IPS-15b (cell line): Measurements from ENCODE around the gene GLI3.

ENCODE experiments used
- H3K27me3 ChIP-seq: one replicate; pipeline ENCODE4 v1.6.1; 2013; ENCODE audit warnings: low read length; ENCODE audit not compliant: control insufficient read depth, insufficient read depth
- H3K36me3 ChIP-seq: one replicate; pipeline ENCODE4 v1.6.1; 2013; ENCODE audit warnings: low read length; ENCODE audit not compliant: control insufficient read depth, insufficient read depth
- H3K4me1 ChIP-seq: one replicate; pipeline ENCODE4 v1.6.1; 2013; ENCODE audit warnings: mild to moderate bottlenecking, low read length; ENCODE audit not compliant: control insufficient read depth, insufficient read depth
- H3K4me3 ChIP-seq: one replicate; pipeline ENCODE4 v1.5.1; 2013; ENCODE audit warnings: low read depth, low read length
- H3K9ac ChIP-seq: one replicate; pipeline ENCODE4 v1.6.1; 2013; ENCODE audit warnings: low read depth, mild to moderate bottlenecking, low read length
- H3K9me3 ChIP-seq: one replicate; pipeline ENCODE4 v1.6.1; 2013; ENCODE audit warnings: mild to moderate bottlenecking, low read length; ENCODE audit not compliant: control insufficient read depth, insufficient read depth

The GLI3 gene

DNA sequence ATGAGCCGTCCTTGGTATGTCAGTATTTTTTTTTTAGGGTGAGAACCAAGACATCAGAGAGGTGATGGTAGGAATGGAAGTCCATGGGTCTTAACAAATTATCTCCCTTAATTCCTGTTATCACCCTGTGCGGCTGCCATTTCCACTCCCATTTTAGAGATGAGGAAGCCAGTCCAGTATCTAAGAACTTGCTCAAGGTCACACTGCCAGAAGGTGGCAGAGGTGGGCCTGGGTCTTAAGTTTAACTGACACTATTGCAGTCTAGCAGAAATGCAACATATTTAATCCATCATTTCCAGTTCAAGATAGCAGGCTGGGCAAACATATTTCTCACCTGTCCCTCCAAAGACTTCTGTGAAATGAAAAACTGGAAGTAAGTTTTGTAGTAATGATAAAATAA lies 108.3 kb downstream of the GLI3 start:
- Histone ChIP-seq H3K4me3 (no peak overlapping the region), H3K36me3 (no peaks in the 10 kb centered on the region), H3K27me3 (no peaks in the 10 kb centered on the region), H3K9me3 (no peaks in the 10 kb centered on the region), H3K4me1 (no peaks in the 10 kb centered on the region), H3K9ac (no peak overlapping the region)

DNA sequence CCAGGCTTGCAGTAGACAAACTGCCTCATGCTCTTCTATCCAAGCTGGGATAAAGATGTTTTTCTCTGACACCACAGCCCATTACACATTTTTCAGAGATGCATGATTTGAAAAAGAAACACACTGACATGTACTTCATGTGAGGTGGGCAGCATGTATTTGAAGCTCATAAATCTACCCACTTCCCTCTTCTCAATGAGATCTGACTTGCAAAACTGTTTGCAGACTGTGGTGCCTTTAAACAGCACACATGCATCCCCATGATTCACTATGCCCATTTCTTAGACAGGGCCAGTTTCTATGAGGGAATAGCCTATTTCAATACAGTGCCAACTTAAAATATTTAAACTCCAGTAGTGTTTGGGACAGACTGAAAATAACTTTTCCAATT lies 109.8 kb downstream of the GLI3 start:
- H3K4me1 ChIP-seq, result no peaks in the 10 kb centered on the region
- no peaks in the 10 kb centered on the region for H3K27me3 ChIP-seq
- H3K9ac ChIP-seq, result no peak overlapping the region
- no peaks in the 10 kb centered on the region for H3K36me3 ChIP-seq
- H3K9me3 ChIP-seq, result no peaks in the 10 kb centered on the region
- no peak overlapping the region for H3K4me3 ChIP-seq

DNA sequence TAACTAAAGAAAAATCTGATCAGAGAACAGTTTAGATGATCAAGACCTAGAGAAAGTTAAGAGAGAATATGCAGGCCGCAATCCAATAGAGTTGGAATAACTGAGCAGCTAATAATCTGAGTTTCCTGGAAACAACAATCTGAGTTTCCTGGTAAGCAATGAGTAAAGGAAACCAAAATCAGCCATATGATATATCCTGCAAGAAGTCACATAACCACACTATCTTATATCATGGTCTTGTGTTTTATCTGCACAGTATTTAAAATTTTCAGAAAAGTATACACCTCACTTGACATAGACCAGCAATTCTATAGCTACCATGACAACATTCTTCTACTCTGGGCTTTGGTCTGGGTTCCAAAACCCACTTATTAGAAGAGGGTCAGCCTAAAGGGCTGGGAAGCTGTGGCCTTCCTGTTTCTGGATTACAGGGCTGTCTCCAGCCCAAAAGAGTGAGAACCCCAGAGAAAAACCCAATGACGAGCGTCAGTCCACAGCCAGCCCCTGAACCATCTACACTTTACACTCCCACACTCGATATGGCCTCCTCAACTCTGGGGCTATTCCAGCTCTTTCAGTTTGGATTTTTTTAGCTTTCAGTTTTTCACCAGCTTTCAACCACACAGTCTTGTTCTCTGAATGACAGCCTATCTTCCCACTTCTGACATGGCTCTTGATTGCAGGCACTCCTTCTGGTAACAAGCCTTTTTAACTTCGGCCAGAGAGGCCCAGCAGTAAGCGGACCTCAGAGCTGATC lies 110.4 kb downstream of the GLI3 start:
- H3K27me3 ChIP-seq, result no peaks in the 10 kb centered on the region
- no peaks in the 10 kb centered on the region for H3K9me3 ChIP-seq
- H3K4me3 ChIP-seq, result no peak overlapping the region
- no peak overlapping the region for H3K9ac ChIP-seq
- H3K4me1 ChIP-seq, result no peaks in the 10 kb centered on the region
- H3K36me3 ChIP-seq, result no peaks in the 10 kb centered on the region

GRCh38 chr7:42125321-42125720 lies 111.7 kb downstream of the GLI3 start:
- Histone ChIP-seq H3K36me3 (no peaks in the 10 kb centered on the region), H3K4me1 (no peaks in the 10 kb centered on the region), H3K4me3 (no peak overlapping the region), H3K27me3 (no peaks in the 10 kb centered on the region), H3K9ac (no peak overlapping the region), H3K9me3 (no peaks in the 10 kb centered on the region)

GRCh38 chr7:42123716-42124115 lies 113.3 kb downstream of the GLI3 start:
- H3K9ac ChIP-seq, result no peak overlapping the region
- no peaks in the 10 kb centered on the region for H3K9me3 ChIP-seq
- H3K36me3 ChIP-seq, result no peaks in the 10 kb centered on the region
- H3K27me3 ChIP-seq, result no peaks in the 10 kb centered on the region
- no peak overlapping the region for H3K4me3 ChIP-seq
- H3K4me1 ChIP-seq, result no peaks in the 10 kb centered on the region

DNA sequence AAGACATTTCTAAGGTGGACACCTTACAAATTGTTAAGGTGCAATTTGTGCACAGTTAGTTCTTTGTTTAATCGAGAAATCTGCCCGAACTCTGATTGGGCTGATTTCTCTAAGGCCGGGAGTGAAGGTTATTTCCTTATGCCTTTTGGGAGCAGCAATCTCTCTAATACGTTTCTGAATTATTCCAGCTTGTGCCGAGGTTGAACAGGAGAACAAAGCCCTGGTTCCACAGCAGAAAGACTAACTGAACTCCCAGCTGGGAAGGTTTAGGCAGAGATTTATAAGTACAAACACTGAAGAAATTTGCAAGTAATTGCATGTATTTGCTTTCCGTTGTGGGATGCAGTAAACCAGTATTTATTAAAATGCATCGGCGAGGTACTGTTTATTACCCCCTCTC lies 116.8 kb downstream of the GLI3 start:
- Histone ChIP-seq H3K4me1 (no peaks in the 10 kb centered on the region), H3K4me3 (no peak overlapping the region), H3K9ac (no peak overlapping the region), H3K27me3 (no peaks in the 10 kb centered on the region), H3K9me3 (no peaks in the 10 kb centered on the region), H3K36me3 (no peaks in the 10 kb centered on the region)

DNA sequence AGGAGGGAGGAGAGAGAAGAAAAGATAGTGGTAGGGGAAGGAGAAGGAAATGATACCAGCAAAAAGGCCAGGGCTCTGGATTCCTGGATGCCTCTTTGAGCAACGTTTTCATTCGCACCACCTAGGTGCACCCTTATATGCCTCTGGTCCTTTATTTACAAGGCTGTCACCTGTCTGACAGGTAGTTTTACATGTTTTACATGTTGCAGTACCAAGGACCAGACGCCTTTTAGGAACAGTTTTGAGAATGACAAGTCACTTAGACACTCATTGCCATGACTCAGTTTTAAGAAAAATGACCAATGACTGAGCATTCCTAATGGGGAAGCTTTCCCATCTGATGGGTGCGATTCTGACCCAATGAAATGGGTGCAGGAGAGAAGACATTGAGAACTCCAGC lies 119.8 kb downstream of the GLI3 start:
- H3K36me3 ChIP-seq, result no peaks in the 10 kb centered on the region
- H3K9me3 ChIP-seq, result no peaks in the 10 kb centered on the region
- H3K4me1 ChIP-seq, result no peaks in the 10 kb centered on the region
- no peaks in the 10 kb centered on the region for H3K27me3 ChIP-seq
- H3K4me3 ChIP-seq, result no peak overlapping the region
- H3K9ac ChIP-seq, result no peak overlapping the region

DNA sequence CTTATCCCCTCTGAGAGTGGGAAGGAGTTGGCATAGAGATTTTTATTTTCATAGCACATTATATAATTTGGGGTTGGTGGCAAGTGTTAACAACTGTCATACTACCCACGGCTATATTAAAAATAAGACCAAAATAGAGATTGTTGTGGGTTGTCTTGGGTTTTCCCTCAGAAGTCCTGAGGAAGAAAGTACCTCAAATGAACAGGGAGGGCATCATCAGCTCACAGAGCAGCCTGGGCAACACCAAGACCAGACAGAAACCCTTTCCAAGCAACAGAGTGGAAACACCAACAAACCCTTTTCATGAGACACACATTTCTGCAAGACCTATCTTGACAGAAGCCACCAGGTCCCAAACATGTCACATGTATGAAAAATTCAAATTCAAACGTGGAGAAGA lies 121.2 kb downstream of the GLI3 start:
- Histone ChIP-seq H3K9ac (no peak overlapping the region), H3K27me3 (no peaks in the 10 kb centered on the region), H3K36me3 (no peaks in the 10 kb centered on the region), H3K4me1 (no peaks in the 10 kb centered on the region), H3K9me3 (no peaks in the 10 kb centered on the region), H3K4me3 (no peak overlapping the region)

- Histone ChIP-seq H3K4me1 (peaks cover 20% of the 10 kb centered on the region), H3K27me3 (no peaks in the 10 kb centered on the region), H3K9ac (no peak overlapping the region), H3K36me3 (no peaks in the 10 kb centered on the region), H3K9me3 (no peaks in the 10 kb centered on the region), H3K4me3 (no peak overlapping the region)
These were observed 126.7 kb downstream of the GLI3 start for GRCh38 chr7:42110333-42110732.

DNA sequence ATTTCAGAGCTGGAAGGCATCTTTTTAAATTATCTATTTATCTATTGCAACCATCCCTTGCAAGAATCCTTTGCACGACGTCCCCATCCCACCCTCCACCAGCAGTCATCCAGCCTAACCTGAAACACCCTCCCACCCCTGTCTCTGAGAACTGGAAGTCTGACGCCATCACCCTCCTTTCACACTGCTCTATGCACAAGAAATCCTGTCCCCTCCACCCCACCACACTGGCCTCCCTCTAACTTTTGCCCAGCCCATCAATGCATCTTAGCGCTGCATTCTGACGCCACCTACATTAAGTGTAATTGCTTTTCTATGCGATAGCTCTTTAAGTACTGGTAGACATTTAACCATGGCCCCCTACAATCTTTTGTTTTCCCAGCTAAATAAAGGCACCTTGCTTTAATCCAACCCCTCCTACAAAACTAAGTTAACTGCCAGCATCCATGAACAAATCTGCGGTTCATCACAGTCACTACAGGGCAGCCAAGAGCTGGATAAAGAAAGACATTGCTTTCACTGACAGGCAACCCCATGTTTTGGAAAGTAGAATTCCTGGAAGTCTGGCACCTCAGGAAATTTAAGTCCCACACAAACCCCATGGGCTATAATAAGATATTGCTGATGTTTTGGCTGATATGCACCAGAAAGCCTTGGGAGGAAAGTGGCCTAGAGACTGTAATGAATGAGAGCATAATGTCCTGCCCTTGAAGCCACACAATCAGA lies 128.0 kb downstream of the GLI3 start:
- no peaks in the 10 kb centered on the region for H3K9me3 ChIP-seq
- no peak overlapping the region for H3K4me3 ChIP-seq
- no peak overlapping the region for H3K9ac ChIP-seq
- no peaks in the 10 kb centered on the region for H3K36me3 ChIP-seq
- H3K4me1 ChIP-seq, result peaks cover 20% of the 10 kb centered on the region
- H3K27me3 ChIP-seq, result no peaks in the 10 kb centered on the region

- Histone ChIP-seq H3K36me3 (no peaks in the 10 kb centered on the region), H3K9ac (no peak overlapping the region), H3K4me3 (no peak overlapping the region), H3K27me3 (no peaks in the 10 kb centered on the region), H3K9me3 (no peaks in the 10 kb centered on the region), H3K4me1 (peaks cover 20% of the 10 kb centered on the region)
These were observed 129.3 kb downstream of the GLI3 start for GRCh38 chr7:42107484-42108240.

DNA sequence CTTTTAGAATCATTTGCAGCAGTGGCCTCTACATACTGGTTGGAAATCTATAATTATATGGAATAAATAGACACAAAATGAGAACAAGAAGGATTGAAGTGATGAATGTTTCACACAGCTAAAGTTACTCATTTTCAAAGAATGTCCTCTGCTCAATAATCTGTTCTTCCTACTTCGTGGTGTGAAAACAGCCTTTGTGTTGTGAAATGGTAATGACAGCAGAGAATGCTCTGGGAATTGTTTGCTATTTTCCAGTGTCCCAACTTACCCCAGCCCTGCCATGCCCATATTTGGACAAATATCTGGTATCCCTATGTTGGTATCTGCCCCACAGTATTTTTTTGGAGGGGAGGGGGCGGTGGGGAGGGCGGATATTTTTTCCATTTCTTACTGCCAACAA lies 130.4 kb downstream of the GLI3 start:
- H3K9ac ChIP-seq, result no peak overlapping the region
- H3K4me3 ChIP-seq, result no peak overlapping the region
- peaks cover 20% of the 10 kb centered on the region for H3K4me1 ChIP-seq
- H3K36me3 ChIP-seq, result no peaks in the 10 kb centered on the region
- H3K27me3 ChIP-seq, result no peaks in the 10 kb centered on the region
- H3K9me3 ChIP-seq, result no peaks in the 10 kb centered on the region
